Activated CD4-positive, alpha-beta T cell treated with anti-CD3 and anti-CD28 coated beads for 1 hour (primary cell): Measurements from ENCODE around the gene SLC22A3.
"Not testable (repeated sequence)": the region's sequence is repeated elsewhere in the genome, so short reads cannot be mapped to it uniquely, and the experiment has no call there.

Source experiments
- DNase-seq: peaks from one replicate; pipeline ENCODE4 v3.0.0-alpha.2; 2020

The SLC22A3 gene

GRCh38 chr6:160336200-160336599 lies 12.0 kb upstream of the SLC22A3 start:
- no peak for DNase-seq

- no peak for DNase-seq
These were observed 10.9 kb upstream of the SLC22A3 start for GRCh38 chr6:160337301-160337700.

GRCh38 chr6:160337991-160338390 lies 10.2 kb upstream of the SLC22A3 start:
- DNase-seq = no peak

GRCh38 chr6:160343144-160343543 lies 5.0 kb upstream of the SLC22A3 start:
- no peak for DNase-seq

DNA sequence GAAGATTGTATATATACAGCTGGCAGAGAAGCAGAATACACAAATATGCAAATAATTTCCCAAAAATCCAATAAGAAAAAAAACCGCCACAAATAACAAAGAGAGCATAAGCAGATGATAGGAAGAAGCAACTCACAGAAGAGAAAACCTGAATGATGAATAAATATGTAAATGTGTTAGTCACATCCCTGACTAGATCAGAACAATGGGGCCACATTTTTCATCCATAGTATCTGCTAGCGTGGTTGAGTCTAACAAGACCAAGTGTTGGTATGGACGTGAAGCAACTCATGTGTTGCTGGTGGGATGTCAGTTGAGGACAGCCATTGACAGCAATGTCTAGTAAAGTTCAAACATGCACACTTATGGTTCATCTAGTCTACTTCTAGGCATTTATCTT lies 3.9 kb upstream of the SLC22A3 start:
- no peak for DNase-seq

DNA sequence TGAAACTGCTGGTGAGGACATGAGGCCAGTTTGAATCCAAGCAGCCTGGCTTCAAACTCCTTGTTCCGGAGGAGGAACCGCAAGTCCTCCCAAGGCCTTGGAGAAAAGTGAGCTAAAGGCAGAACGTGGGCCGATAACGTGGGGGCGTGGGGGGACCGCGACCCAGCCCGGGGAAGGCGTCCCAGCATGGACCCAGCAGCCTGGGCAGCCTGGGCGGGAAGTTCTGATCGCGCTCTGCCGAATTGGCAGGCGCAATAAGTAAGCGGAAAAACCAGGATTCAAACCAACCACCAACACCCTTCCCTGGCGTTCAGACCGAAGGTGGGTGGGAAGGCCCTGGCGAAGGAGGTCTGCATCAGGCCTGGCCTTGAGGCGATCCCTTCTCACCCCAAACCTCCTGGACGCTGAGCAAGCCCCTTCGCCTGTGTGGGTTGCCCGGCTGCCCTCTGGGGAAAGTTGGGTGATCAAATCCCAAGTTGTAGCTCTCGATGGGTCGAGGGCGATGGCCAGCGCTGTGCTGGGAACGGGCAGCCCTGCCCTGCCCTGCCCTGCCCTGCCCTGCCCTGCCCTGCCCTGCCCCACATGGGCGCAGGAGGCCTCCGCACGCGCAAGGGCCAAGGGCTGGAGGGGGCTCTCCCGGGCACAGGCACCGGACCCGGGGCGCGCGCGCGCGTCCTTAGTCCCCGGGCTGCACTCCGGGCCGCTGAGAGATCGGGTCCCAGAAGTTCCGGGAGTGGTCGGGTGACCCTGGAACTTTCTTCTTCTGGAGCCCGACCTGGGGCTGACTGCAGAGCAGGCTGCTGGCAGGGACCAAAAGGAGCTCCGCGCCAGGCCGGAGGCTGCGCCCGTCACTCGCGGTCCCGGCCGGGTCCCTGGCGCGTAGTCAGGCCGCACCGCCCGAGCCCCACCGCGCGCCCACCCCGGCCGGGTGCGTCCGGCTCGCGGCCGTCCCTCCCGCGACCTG lies 637 bp upstream of the SLC22A3 start:
- no peak for DNase-seq

GRCh38 chr6:160349020-160349441 lies 853 bp downstream of the SLC22A3 start:
- no peak for DNase-seq

DNA sequence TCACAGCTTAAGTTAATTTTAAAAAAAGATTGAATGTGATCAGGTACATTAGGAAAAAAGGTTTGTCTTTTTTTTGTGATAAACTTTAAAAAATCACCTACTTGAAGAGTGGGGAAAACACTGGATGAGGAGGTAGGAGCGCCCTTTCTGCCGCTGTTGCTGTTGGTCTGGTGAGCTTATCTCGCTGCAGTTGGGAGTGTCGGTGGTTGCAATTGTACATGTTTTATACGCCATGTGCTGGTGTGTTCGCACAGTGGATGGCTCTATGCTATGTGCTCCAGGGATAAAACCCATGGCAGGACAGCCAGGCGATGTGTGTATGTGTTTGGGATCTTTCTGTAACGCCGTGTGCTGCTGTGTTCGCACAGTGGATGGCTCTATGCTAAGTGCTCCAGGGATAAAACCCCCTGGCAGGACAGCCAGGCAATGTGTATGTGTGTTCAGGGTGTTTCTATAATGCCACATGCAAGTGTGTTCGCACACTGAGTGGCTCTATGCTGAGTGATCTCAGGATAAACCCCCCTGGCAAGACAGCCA lies 1.7 kb downstream of the SLC22A3 start:
- DNase-seq = no peak

GRCh38 chr6:160353950-160354496 lies 5.8 kb downstream of the SLC22A3 start:
- DNase-seq = no peak

- no peak for DNase-seq
These were observed 6.8 kb downstream of the SLC22A3 start for GRCh38 chr6:160355001-160355400.

DNA sequence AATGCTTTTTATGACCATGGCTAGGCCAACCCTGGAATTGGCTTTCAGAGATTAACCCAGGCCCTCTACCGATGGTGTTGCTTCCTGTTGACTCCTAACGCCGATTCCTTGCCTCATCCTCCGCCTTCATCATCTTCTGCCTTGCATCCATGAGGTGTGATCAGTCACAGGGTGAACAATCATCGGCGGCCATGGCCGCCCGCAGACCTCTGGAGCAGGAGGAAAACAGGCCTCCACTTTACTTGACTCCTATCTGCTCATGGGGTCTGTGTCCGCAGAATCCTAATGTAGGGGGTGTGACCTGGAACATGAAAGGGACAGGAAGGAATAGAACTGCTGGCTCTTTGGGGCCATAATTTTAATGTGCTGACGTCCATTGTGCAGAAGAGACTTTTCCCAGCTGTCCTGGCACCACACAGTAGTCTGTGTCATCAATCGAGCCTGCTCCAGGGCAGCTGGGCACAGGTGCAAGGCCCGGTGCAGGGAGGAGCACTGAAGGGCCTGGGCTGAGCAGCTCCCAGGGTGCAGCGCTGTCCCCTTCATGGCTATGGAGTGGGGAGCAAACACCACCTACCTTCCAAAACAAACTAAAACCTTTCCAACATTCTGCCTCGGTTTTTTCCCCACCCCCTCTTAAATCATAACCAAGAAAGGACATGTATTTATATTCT lies 8.0 kb downstream of the SLC22A3 start:
- DNase-seq = no peak

DNA sequence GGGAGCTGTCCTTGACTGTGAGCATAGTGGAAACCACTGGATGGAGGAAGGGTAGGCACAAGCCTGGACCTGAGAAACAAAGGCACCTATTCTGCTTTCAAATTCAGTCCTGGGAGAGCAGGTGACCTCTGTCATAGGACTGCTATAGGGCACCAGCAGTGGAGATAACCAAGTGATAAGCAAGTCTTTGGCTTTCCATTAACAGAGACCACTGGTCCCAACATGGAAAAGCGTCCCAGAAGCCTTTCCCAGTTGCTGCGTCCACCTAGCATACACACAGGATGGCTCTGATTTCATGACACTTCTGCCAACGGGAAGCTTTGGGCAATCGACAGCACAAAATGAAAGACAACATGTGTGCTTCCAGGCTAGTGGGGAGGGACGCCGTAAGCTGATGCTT lies 8.9 kb downstream of the SLC22A3 start:
- DNase-seq = no peak

DNA sequence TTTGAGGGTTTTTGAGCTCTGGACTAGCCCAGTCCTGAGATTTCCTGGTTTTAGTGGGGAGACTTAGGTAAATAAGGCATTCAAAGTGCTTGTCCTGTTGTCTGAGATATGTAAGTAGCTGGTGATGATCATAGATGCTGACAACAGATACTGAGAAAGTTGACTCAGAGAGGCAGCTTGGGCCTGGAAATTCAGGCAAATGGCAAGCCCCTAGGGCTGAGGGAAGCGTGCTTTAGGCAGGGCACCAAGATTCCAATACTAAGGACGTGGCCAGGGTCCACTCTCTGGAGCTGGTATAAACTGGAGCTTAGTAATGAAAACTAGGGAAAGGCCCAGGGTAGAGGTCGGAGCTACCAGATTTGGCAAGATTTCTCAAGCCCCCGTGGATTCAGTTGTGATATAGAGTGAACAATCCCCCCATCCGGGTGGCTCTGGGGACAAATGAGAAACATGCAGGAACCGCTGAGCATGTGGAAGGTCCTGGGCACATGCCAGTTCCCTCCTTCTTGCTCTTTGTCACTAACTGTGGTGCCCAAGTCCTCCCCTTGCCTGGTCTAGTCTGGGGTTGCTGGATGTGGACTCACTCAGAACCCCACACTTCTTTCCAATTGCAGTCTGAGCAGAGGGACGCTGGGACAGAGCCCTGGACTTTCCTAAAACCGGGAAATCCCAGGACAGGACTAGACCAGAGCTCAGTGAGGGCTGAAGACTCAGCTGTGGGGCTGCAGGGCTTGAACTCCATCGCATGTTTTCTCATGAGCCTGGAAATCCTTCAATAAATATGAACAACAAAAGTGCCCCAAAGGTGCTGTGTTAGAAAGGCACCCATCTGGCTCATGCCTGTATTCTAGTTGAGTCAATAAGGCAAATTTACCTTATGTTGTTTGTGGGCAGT lies 10.3 kb downstream of the SLC22A3 start:
- no peak for DNase-seq

DNA sequence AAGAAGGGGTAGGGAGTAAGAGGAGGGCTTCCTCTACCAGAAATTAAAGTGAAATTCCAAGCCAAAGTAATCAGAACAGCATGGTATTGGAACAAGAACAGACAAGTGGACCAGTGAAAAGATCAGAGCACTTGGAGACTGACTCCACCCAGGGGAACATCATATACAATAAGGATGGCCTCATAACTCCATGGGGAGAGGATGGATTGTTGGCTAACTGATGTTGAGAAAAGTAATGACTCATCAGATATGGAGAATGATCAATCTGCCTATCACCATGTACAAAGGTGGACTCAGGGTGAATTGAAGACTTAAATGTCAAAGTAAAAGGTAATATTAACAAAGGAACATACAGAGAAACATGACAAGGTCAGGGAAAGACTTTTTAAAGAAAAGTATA lies 12.8 kb downstream of the SLC22A3 start:
- DNase-seq = no peak

GRCh38 chr6:160362556-160362955 lies 14.4 kb downstream of the SLC22A3 start:
- DNase-seq = no peak

GRCh38 chr6:160363016-160363996 lies 15.1 kb downstream of the SLC22A3 start:
- DNase-seq = no peak

GRCh38 chr6:160365117-160365516 lies 16.9 kb downstream of the SLC22A3 start:
- DNase-seq = no peak

DNA sequence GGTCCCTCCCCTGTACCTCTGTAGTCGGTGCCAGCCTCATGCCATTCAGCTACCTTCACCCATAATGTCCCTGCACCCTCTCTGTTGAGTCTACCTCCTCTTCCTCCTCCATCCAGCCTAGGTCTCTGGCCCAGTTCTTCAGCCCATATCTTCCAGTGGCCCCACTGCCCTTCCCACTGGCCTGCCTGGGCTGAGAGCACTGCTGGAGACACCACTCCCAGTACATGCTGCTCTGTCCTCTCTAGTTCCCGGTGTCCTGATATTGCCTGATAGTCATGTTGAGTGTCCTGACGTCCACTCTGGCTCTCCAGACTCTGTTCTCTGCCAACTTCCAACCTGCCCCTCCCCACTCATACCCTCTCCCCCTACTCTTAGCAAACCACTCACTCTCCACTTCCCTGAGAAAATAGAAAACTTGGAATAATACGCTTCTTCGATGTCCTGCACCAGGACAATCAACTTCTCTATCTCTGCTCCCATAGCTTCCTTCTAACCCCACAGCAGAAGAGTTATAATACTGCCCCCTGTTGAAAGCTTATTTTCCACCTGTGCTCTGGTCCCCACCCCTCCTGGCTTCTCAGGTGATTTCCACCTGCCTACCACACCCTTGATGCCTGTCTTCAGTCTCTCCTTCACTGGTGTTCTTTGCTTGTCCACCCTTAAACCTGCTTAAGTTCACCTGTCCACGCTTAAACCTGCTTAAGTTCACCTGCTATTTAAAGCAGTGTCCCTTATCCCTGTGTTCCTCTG lies 19.8 kb downstream of the SLC22A3 start:
- DNase-seq = no peak

DNA sequence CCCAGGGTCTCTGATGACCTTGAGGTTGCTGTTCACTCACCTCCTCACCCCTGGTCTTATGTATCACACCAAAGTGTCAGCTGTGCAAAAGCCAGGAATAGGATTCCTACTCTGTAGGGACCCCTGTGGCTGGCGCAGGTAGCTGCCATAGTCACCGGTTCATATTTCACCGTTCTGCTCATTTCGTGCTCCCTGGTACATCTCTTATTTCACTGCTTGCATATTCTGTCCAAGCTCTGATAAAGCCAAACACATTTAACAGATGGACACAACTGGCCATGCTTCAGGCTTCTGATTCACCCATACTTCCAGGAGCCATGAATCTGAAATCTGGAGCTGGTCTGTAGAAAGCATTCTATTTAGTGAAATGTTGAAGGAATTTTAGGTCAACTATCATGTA lies 20.5 kb downstream of the SLC22A3 start:
- no peak for DNase-seq

DNA sequence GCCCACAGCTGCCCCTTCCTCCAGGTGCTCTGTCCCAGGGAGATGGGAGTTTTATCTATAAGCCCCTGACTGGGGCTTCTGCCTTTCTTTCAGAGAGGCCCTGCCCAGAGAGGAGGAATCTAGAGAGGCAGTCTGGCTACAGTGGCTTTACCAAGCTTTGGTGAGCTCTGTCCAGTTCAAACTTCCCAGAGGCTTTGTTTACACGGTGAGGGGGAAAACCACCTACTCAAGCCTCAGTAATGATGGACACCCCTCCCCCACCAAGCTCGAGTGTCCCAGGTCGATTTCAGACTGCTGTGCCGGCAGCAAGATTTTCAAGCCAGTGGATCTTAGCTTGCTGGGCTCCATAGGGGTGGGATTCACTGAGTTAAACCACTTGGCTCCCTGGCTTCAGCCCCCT lies 25.4 kb downstream of the SLC22A3 start:
- DNase-seq = not testable (repeated sequence)
